OCI-LY7 (cell line): ENCODE results near the gene WSB2. TPM values are rescaled to one million over a fixed set of nuclear protein-coding genes. Genes with fewer than 3 reads are reported as not detected.

Source experiments
- BruUV-seq: library from RNA; stranded (reverse); fragments of 400-500 nt; replicated peaks from 2 replicates; lab custom pipeline; 2021; lab: Mats Ljungman, UMichigan
- CTCF ChIA-PET: fragments of 300-600 bp; sonication (Branson Sonifier 250); formaldehyde crosslinking; loops from one replicate; lab custom pipeline; 2022; ENCODE audit warnings: antibody characterized with exemption; ENCODE audit not compliant: unreplicated experiment; lab: Charles Lee
- POLR2A ChIA-PET: fragments of 300-600 bp; sonication (Branson Sonifier 250); formaldehyde crosslinking; loops from one replicate; lab custom pipeline; 2022; ENCODE audit warnings: antibody characterized with exemption; lab: Charles Lee
- DNase-seq: peaks from one replicate; pipeline ENCODE4 v3.0.0-alpha.2; 2015; ENCODE audit warnings: low spot score
- H2AFZ ChIP-seq: fragments of 200-600 bp; sonication (generic), shearing (Covaris generic); 2 replicates; pipeline ENCODE4 v1.6.1; 2014; ENCODE audit warnings: mild to moderate bottlenecking, antibody characterized with exemption, low read length, moderate library complexity
- H3K27ac ChIP-seq: fragments of 200-600 bp; sonication (generic); 2 replicates; pipeline ENCODE4 v1.5.1; 2014; ENCODE audit warnings: mixed run types, low read depth, mild to moderate bottlenecking, moderate library complexity, low read length, inconsistent platforms; ENCODE audit not compliant: poor library complexity, severe bottlenecking
- H3K36me3 ChIP-seq: fragments of 200-600 bp; sonication (generic); 2 replicates; pipeline ENCODE4 v1.6.1; 2014; ENCODE audit warnings: mild to moderate bottlenecking, antibody characterized with exemption, low read length, moderate library complexity, mixed read lengths; ENCODE audit not compliant: insufficient read depth
- H3K4me1 ChIP-seq: fragments of 200-600 bp; sonication (generic); 2 replicates; pipeline ENCODE4 v1.5.1; 2014; ENCODE audit warnings: mild to moderate bottlenecking, low read length; ENCODE audit not compliant: insufficient read depth, poor library complexity, severe bottlenecking
- H3K4me2 ChIP-seq: fragments of 200-600 bp; sonication (generic); 2 replicates; pipeline ENCODE4 v1.6.1; 2014; ENCODE audit warnings: mild to moderate bottlenecking, low read length
- H3K4me3 ChIP-seq: fragments of 200-600 bp; sonication (generic); 2 replicates; pipeline ENCODE4 v1.5.1; 2014; ENCODE audit warnings: mild to moderate bottlenecking, low read depth, low read length; ENCODE audit not compliant: poor library complexity, severe bottlenecking
- H3K79me2 ChIP-seq: fragments of 200-600 bp; sonication (generic); 2 replicates; pipeline ENCODE4 v1.6.1; 2016; ENCODE audit warnings: low read depth, mild to moderate bottlenecking, low read length, moderate library complexity, mixed read lengths; ENCODE audit not compliant: insufficient read depth
- H3K9me2 ChIP-seq: fragments of 200-600 bp; sonication (generic); 2 replicates; pipeline ENCODE4 v1.6.1; 2016; ENCODE audit warnings: mild to moderate bottlenecking, low read length, mixed read lengths; ENCODE audit not compliant: insufficient read depth
- H3K9me3 ChIP-seq: fragments of 200-600 bp; sonication (generic); 2 replicates; pipeline ENCODE4 v1.6.1; 2014; ENCODE audit warnings: mild to moderate bottlenecking, mixed run types, low read length, mixed read lengths
- H4K20me1 ChIP-seq: fragments of 200-600 bp; sonication (generic); 2 replicates; pipeline ENCODE4 v1.6.1; 2014; ENCODE audit warnings: mild to moderate bottlenecking, antibody characterized with exemption, low read length, moderate library complexity, mixed read lengths; ENCODE audit not compliant: insufficient read depth
- CTCF ChIP-seq: fragments of 200-600 bp; sonication (generic); conservative IDR thresholded peaks from 2 replicates; pipeline ENCODE4 v1.5.1; 2014; ENCODE audit warnings: mild to moderate bottlenecking, antibody characterized with exemption, low read length, moderate library complexity, mixed read lengths
- EZH2phosphoT487 ChIP-seq: fragments of 200-600 bp; sonication (generic); IDR thresholded peaks from 2 replicates; pipeline ENCODE4 v1.6.1; 2018; ENCODE audit warnings: low read depth, borderline replicate concordance, mild to moderate bottlenecking, mixed run types, antibody characterized with exemption, low read length, moderate library complexity, mixed read lengths
- intact Hi-C: fragments of 100-400 bp; cut with micrococcal nuclease; formaldehyde crosslinking; loops from one replicate; pipeline ENCODE4 v1.10.0; 2022; ENCODE audit not compliant: unreplicated experiment
- total RNA-seq, 2 experiments: library from RNA; depleted of rRNA in 1 of 2; stranded (reverse); fragments of >200 nt in 1 of 2; shearing (Covaris generic) in 1 of 2; gene quantifications; 2 replicates each; pipeline ENCODE4 v1.2.3, GENCODE V29; 2014 to 2022

Gene WSB2
- total RNA-seq, 2 experiments from 2014 or later, result 31.9 to 34.4 TPM

- Histone ChIP-seq H3K27ac (no peak overlapping the region), H3K36me3 (no peaks in the 10 kb centered on the region), H3K4me2 (no peak overlapping the region), H3K4me1 (peaks cover 28% of the 10 kb centered on the region), H3K9me2 (no peaks in the 10 kb centered on the region), H4K20me1 (no peaks in the 10 kb centered on the region), H3K79me2 (no peaks in the 10 kb centered on the region), H2AFZ (no peak overlapping the region), H3K4me3 (no peak overlapping the region), H3K9me3 (no peaks in the 10 kb centered on the region)
- BruUV-seq, result no TSS peak
- no peak for TF ChIP-seq CTCF
- no peak for TF ChIP-seq EZH2phosphoT487
- intact Hi-C loops, result loop anchor here (5.0 kb wide), 1 partner anchor 182 kb away; no protein-coding TSS in a partner anchor
- ChIA-PET POLR2A (interaction anchor here (0.5 to 0.6 kb wide), 2 partner anchors 80 to 153 kb away, joined by 3 read pairs; no protein-coding TSS in a partner anchor), CTCF (interaction anchor here (0.6 kb wide), 1 partner anchor 98 kb away, joined by 3 read pairs; no protein-coding TSS in a partner anchor)
- no peak for DNase-seq
These were observed 2.1 kb downstream of the WSB2 start for GRCh38 chr12:118058881-118059280.

- Histone ChIP-seq H3K79me2 (no peaks in the 10 kb centered on the region), H3K9me2 (no peaks in the 10 kb centered on the region), H3K27ac (no peak overlapping the region), H3K4me1 (peaks cover 23% of the 10 kb centered on the region), H3K4me2 (no peak overlapping the region), H3K36me3 (no peaks in the 10 kb centered on the region), H3K4me3 (no peak overlapping the region), H2AFZ (no peak overlapping the region), H4K20me1 (no peaks in the 10 kb centered on the region), H3K9me3 (no peaks in the 10 kb centered on the region)
- intact Hi-C loops, result loop anchor here (5.0 kb wide), 1 partner anchor 181 kb away; no protein-coding TSS in a partner anchor
- TF ChIP-seq EZH2phosphoT487 (no peak), CTCF (no peak)
- POLR2A ChIA-PET, result interaction anchor here (0.6 to 0.7 kb wide), 2 partner anchors 80 to 271 kb away, joined by 3 read pairs; no protein-coding TSS in a partner anchor
- no TSS peak for BruUV-seq
- CTCF ChIA-PET, result no interaction called here
- no peak for DNase-seq
These were observed 2.8 kb downstream of the WSB2 start for GRCh38 chr12:118058227-118058626.
